AG20443 (cell line): ENCODE results near the gene CD300LD.
"Not testable (repeated sequence)": the region's sequence is repeated elsewhere in the genome, so short reads cannot be mapped to it uniquely, and the experiment has no call there.

Source experiments
- DNase-seq: peaks from one replicate; pipeline ENCODE4 v3.0.0; 2012; ENCODE audit warnings: low spot score, mixed read lengths

The CD300LD gene

GRCh38 chr17:74592087-74592990 is at the start of gene CD300LD:
Gene CD300LD, minus strand, starts transcription at chr17:74592283. Its CDS starts 81 bp downstream, at chr17:74592202.
- DNase-seq: no peak

GRCh38 chr17:74641224-74641957 is 49.3 kb upstream of the CD300LD start:
- DNase-seq: no peak

- DNase-seq: no peak
These were observed 47.6 kb upstream of the CD300LD start for GRCh38 chr17:74639704-74640151.

GRCh38 chr17:74637926-74638325 is 45.8 kb upstream of the CD300LD start:
- no peak for DNase-seq

GRCh38 chr17:74637265-74637664 is 45.2 kb upstream of the CD300LD start:
- no peak for DNase-seq

- not testable (repeated sequence) for DNase-seq
These were observed 44.5 kb upstream of the CD300LD start for GRCh38 chr17:74636541-74637085.

GRCh38 chr17:74635418-74635817 is 43.3 kb upstream of the CD300LD start:
- no peak for DNase-seq

- no peak for DNase-seq
These were observed 41.2 kb upstream of the CD300LD start for GRCh38 chr17:74633326-74633725.

GRCh38 chr17:74632617-74633016 is 40.5 kb upstream of the CD300LD start:
- DNase-seq: no peak

- DNase-seq: peak; percentile 55
These were observed 39.7 kb upstream of the CD300LD start for GRCh38 chr17:74631468-74632450.

- DNase-seq: not testable (repeated sequence)
These were observed 38.2 kb upstream of the CD300LD start for GRCh38 chr17:74630251-74630650.

- DNase-seq: no peak
These were observed 33.6 kb upstream of the CD300LD start for GRCh38 chr17:74625661-74626060.

GRCh38 chr17:74624131-74624530 is 32.0 kb upstream of the CD300LD start:
- DNase-seq: no peak

- no peak for DNase-seq
These were observed 31.6 kb upstream of the CD300LD start, which contains the start of gene CD300E for GRCh38 chr17:74623693-74624093. Gene CD300E, minus strand, starts transcription at chr17:74623738. Its CDS starts 117 bp downstream, at chr17:74623621.

- no peak for DNase-seq
These were observed 27.1 kb upstream of the CD300LD start for GRCh38 chr17:74619077-74619673.

- DNase-seq: no peak
These were observed 26.4 kb upstream of the CD300LD start for GRCh38 chr17:74618451-74618850.

GRCh38 chr17:74616696-74617095 is 24.6 kb upstream of the CD300LD start:
- no peak for DNase-seq

- DNase-seq: no peak
These were observed 20.0 kb upstream of the CD300LD start for GRCh38 chr17:74612046-74612445.

- no peak for DNase-seq
These were observed 18.0 kb upstream of the CD300LD start for GRCh38 chr17:74610108-74610507.

GRCh38 chr17:74608511-74608910 is 16.4 kb upstream of the CD300LD start:
- no peak for DNase-seq

GRCh38 chr17:74607221-74607620 is 15.1 kb upstream of the CD300LD start:
- no peak for DNase-seq
